ENCODE results near the gene TRIM7.
"Not testable (repeated sequence)": the region's sequence is repeated elsewhere in the genome, so short reads cannot be mapped to it uniquely, and the experiment has no call there.

DNA sequence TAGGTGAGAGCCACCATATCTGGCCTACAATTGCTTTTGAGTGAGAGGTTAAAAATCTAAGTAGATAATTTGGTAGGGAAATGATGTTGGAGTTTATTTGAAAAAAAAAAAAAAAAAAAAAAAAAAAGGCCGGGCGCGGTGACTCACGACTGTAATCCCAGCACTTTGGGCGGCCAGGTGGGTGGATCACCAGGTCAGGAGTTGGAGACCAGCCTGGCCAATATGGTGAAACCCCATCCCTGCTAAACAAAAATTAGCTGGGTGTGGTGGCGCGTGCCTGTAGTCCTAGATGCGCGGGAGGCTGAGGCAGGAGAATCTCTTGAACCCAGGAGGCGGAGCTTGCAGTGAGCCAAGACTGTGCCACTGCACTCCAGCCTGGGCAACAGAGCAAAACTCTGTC lies 9.3 kb upstream of the TRIM7 start:
- TF ChIP-seq CTCF, POLR2AphosphoS5, POLR2A, EP300 (IDR thresholded peaks at IDR 0.05): not testable (repeated sequence)

Measured in stomach (tissue), 4 donors.